Measurements from ENCODE around the gene MYCBP2. TPM values are rescaled to one million over a fixed set of nuclear protein-coding genes. Genes with fewer than 3 reads are reported as not detected.
A peak's percentile ranks its signal among the peaks of the same experiment; 100 is the strongest.

Gene MYCBP2, protein sequence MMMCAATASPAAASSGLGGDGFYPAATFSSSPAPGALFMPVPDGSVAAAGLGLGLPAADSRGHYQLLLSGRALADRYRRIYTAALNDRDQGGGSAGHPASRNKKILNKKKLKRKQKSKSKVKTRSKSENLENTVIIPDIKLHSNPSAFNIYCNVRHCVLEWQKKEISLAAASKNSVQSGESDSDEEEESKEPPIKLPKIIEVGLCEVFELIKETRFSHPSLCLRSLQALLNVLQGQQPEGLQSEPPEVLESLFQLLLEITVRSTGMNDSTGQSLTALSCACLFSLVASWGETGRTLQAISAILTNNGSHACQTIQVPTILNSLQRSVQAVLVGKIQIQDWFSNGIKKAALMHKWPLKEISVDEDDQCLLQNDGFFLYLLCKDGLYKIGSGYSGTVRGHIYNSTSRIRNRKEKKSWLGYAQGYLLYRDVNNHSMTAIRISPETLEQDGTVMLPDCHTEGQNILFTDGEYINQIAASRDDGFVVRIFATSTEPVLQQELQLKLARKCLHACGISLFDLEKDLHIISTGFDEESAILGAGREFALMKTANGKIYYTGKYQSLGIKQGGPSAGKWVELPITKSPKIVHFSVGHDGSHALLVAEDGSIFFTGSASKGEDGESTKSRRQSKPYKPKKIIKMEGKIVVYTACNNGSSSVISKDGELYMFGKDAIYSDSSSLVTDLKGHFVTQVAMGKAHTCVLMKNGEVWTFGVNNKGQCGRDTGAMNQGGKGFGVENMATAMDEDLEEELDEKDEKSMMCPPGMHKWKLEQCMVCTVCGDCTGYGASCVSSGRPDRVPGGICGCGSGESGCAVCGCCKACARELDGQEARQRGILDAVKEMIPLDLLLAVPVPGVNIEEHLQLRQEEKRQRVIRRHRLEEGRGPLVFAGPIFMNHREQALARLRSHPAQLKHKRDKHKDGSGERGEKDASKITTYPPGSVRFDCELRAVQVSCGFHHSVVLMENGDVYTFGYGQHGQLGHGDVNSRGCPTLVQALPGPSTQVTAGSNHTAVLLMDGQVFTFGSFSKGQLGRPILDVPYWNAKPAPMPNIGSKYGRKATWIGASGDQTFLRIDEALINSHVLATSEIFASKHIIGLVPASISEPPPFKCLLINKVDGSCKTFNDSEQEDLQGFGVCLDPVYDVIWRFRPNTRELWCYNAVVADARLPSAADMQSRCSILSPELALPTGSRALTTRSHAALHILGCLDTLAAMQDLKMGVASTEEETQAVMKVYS (N-terminal part only)
- total RNA-seq (2021; fragmentation: NEBNext Ultra II Directional; extraction: Animal tissue kit (Norgen Biotek cat#: 25700)), result 10 to 100 TPM; 52.7 to 66.3 (median 54.9) TPM
- long read RNA-seq, partial matches to known transcripts, result 17 of 25 reads
- long read RNA-seq, other reads (novel, unspliced or antisense), result 8 of 25 reads

- H3K27ac Mint-ChIP-seq, result peak within 1 kb of the TSS; percentile 79
- H3K9me3 Mint-ChIP-seq, result no peaks in the 10 kb centered on the region
- DNase-seq, result peak; percentile 97
- no peaks in the 10 kb centered on the region for H3K27me3 Mint-ChIP-seq (ENCODE audit: insufficient read depth)
- peak within 1 kb of the TSS; percentile 95 for H3K4me3 Mint-ChIP-seq
- no peak for TF ChIP-seq CTCF (IDR thresholded peaks at IDR 0.05)
- H3K36me3 Mint-ChIP-seq (ENCODE audit: low read depth), result 0 out of 2 replicates have a peak, but pooled peaks cover 5% of the 10 kb centered on the region
- peaks cover 61% of the 10 kb centered on the region for H3K4me1 Mint-ChIP-seq (ENCODE audit: low read depth)
These were observed at the start of gene MYCBP2 for GRCh38 chr13:77326905-77327604. TSS of gene MYCBP2 (minus strand) at chr13:77327094. CDS start at chr13:77326775, 319 bp downstream.

GRCh38 chr13:77375560-77376108 is 48.7 kb upstream of the MYCBP2 start:
- Mint-ChIP-seq H3K27me3 (ENCODE audit: insufficient read depth) (peaks cover 6% of the 10 kb centered on the region; the same call in 1 of the 2 replicates), H3K4me1 (ENCODE audit: low read depth) (peaks cover 6% of the 10 kb centered on the region; the same call in 1 of the 2 replicates), H3K9me3 (no peaks in the 10 kb centered on the region), H3K4me3 (no peak overlapping the region), H3K36me3 (ENCODE audit: low read depth) (no peaks in the 10 kb centered on the region), H3K27ac (no peak overlapping the region)
- TF ChIP-seq CTCF (IDR thresholded peaks at IDR 0.05), result no peak
- no peak for DNase-seq

DNA sequence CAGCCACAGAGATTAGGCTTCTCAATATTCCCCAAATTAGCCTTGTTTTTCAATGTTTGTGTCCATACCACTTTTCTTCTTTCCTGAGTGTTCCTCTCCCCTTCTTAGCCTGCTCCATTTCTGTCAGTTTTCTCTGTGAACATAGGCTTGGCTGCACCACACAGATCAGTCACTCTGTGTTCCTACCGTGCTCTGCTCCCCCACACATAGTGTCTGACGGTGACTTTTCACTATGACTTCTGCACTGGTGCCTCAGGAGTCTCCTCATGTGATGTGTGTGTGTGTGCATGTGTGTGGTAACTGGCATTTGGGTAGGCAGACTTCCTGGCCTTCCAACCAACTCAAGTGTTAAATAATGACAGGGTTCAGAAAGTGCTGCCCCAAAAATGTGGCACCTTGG is 47.9 kb upstream of the MYCBP2 start:
- Mint-ChIP-seq H3K4me1 (ENCODE audit: low read depth) (peaks cover 6% of the 10 kb centered on the region; the same call in 1 of the 2 replicates), H3K27me3 (ENCODE audit: insufficient read depth) (peaks cover 2% of the 10 kb centered on the region; the same call in 1 of the 2 replicates), H3K4me3 (no peak overlapping the region), H3K9me3 (no peaks in the 10 kb centered on the region), H3K27ac (no peak overlapping the region), H3K36me3 (ENCODE audit: low read depth) (no peaks in the 10 kb centered on the region)
- DNase-seq, result no peak
- no peak for TF ChIP-seq CTCF (IDR thresholded peaks at IDR 0.05)

DNA sequence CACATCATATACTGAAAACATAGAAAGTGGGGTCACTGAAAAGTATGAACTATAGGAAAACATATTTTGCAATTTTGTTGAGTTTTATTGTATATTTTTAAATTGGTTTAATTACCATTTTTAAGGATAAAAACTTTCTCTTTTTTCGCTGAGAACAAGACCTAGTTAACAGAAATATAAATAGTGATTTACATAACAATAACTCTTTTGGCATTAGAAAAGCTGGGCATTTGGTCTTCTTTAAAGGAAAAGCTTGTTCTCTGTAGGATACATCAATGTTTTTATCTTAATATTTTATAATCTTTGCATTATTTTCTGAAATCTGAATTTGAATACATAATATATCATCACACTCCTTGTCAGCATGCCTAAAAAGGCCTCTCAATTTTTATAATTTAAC is 47.4 kb upstream of the MYCBP2 start:
- no peak overlapping the region for H3K27ac Mint-ChIP-seq

More for the DNA sequence above, 47.4 kb upstream of the MYCBP2 start:
- no peak for TF ChIP-seq CTCF (IDR thresholded peaks at IDR 0.05)
- H3K9me3 Mint-ChIP-seq, result no peaks in the 10 kb centered on the region
- peaks cover 6% of the 10 kb centered on the region; the same call in 1 of the 2 replicates for H3K4me1 Mint-ChIP-seq (ENCODE audit: low read depth)
- no peak overlapping the region for H3K4me3 Mint-ChIP-seq
- no peaks in the 10 kb centered on the region for H3K36me3 Mint-ChIP-seq (ENCODE audit: low read depth)
- no peak for DNase-seq
- H3K27me3 Mint-ChIP-seq (ENCODE audit: insufficient read depth), result peaks cover 2% of the 10 kb centered on the region; the same call in 1 of the 2 replicates
